Smooth muscle cell (in vitro differentiated cells): ENCODE measurements around the gene CMKLR1. TPM values are rescaled to one million over a fixed set of nuclear protein-coding genes. Genes with fewer than 3 reads are reported as not detected.

ENCODE experiments used
- DNase-seq: peaks from one replicate; lab custom pipeline; 2025; ENCODE audit not compliant: unreplicated experiment; lab: John Stamatoyannopoulos, UW
- H2AFZ ChIP-seq: fragments of 200-600 bp; sonication (generic); 2 replicates; pipeline ENCODE4 v1.6.0; 2016; ENCODE audit warnings: antibody characterized with exemption, low read depth, mild to moderate bottlenecking
- H3F3A ChIP-seq: fragments of 200-600 bp; sonication (generic); 2 replicates; pipeline ENCODE4 v1.6.0; 2017; ENCODE audit warnings: antibody characterized with exemption, low read depth
- H3K27ac ChIP-seq: fragments of 200-600 bp; sonication (generic); 2 replicates; pipeline ENCODE4 v1.5.1; 2016; ENCODE audit warnings: low read depth, mild to moderate bottlenecking
- H3K27me3 ChIP-seq: fragments of 200-600 bp; sonication (generic); 2 replicates; pipeline ENCODE4 v1.6.1; 2016; ENCODE audit warnings: low read depth, mild to moderate bottlenecking
- H3K36me3 ChIP-seq: fragments of 200-600 bp; sonication (generic); 2 replicates; pipeline ENCODE4 v1.5.1; 2016; ENCODE audit warnings: low read depth
- H3K4me1 ChIP-seq: fragments of 200-600 bp; sonication (generic); 2 replicates; pipeline ENCODE4 v1.5.1; 2016; ENCODE audit warnings: low read depth
- H3K4me2 ChIP-seq: fragments of 200-600 bp; sonication (generic); 2 replicates; pipeline ENCODE4 v1.6.0; 2016; ENCODE audit warnings: mild to moderate bottlenecking
- H3K4me3 ChIP-seq: fragments of 200-600 bp; sonication (generic); 2 replicates; pipeline ENCODE4 v1.5.1; 2016; ENCODE audit warnings: mild to moderate bottlenecking
- H3K79me2 ChIP-seq: fragments of 200-600 bp; sonication (generic); 2 replicates; pipeline ENCODE4 v1.6.0; 2016; ENCODE audit warnings: low read depth, mild to moderate bottlenecking
- H3K9ac ChIP-seq: fragments of 200-600 bp; sonication (generic); 2 replicates; pipeline ENCODE4 v1.6.0; 2016; ENCODE audit warnings: low read depth
- H3K9me3 ChIP-seq: fragments of 200-600 bp; sonication (generic); replicated peaks from 2 replicates; pipeline ENCODE4 v1.5.1; 2016; ENCODE audit warnings: low read depth
- H4K20me1 ChIP-seq: fragments of 200-600 bp; sonication (generic); 2 replicates; pipeline ENCODE4 v1.6.0; 2016; ENCODE audit warnings: low read depth
- CTCF ChIP-seq: fragments of 200-600 bp; sonication (generic); IDR thresholded peaks from 2 replicates; pipeline ENCODE4 v1.5.1; 2017; ENCODE audit warnings: borderline replicate concordance, mild to moderate bottlenecking, antibody characterized with exemption; ENCODE audit not compliant: insufficient read depth, poor library complexity, severe bottlenecking
- WGBS: methylation state at CpG from one replicate; pipeline ENCODE4 v1.1.7; 2016; ENCODE audit warnings: low lambda C conversion rate; 5-methylcytosine and 5-hydroxymethylcytosine counted together
- polyA plus RNA-seq: library from polyadenylated mRNA; unstranded; fragments of >200 nt; fragmentation: Nextera tagmentation; extraction: Ambion mirVana; gene quantifications from 2 replicates; pipeline ENCODE4 v1.2.1, GENCODE V29; 2016
- total RNA-seq: library from RNA; depleted of rRNA; stranded (reverse); fragments of >200 nt; gene quantifications from 2 replicates; pipeline ENCODE4 v1.2.3, GENCODE V29; 2014

CMKLR1 gene
- total and polyA plus RNA-seq, 2 experiments from 2014 or later: 179 to 294 TPM

GRCh38 chr12:108298761-108299275 lies 40.3 kb downstream of the CMKLR1 start:
- H3K9ac ChIP-seq: no peak overlapping the region
- H3K27me3 ChIP-seq: no peaks in the 10 kb centered on the region
- DNase-seq: no peak
- no peak for TF ChIP-seq CTCF
- no peak overlapping the region for H3K4me3 ChIP-seq
- H3K4me2 ChIP-seq: no peak overlapping the region
- no peaks in the 10 kb centered on the region for H3K9me3 ChIP-seq
- H2AFZ ChIP-seq: no peak overlapping the region
- H3K27ac ChIP-seq: no peak overlapping the region
- H4K20me1 ChIP-seq: peaks cover 85% of the 10 kb centered on the region
- H3K36me3 ChIP-seq: no peaks in the 10 kb centered on the region
- H3K79me2 ChIP-seq: peaks cover 63% of the 10 kb centered on the region
- H3K4me1 ChIP-seq: no peaks in the 10 kb centered on the region
- peaks cover 8% of the 10 kb centered on the region for H3F3A ChIP-seq
- WGBS: 86% methylated on average over 6 of the region's 6 CpGs

GRCh38 chr12:108297895-108298760 lies 41.0 kb downstream of the CMKLR1 start:
- H3K9ac ChIP-seq: no peak overlapping the region
- WGBS: 84% methylated on average over 6 of the region's 6 CpGs
- H4K20me1 ChIP-seq: peaks cover 92% of the 10 kb centered on the region
- no peak for DNase-seq
- H3K4me2 ChIP-seq: no peak overlapping the region
- H3K4me1 ChIP-seq: no peaks in the 10 kb centered on the region
- TF ChIP-seq CTCF: no peak
- peaks cover 56% of the 10 kb centered on the region for H3K79me2 ChIP-seq
- H3K9me3 ChIP-seq: no peaks in the 10 kb centered on the region
- no peak overlapping the region for H3K27ac ChIP-seq
- no peaks in the 10 kb centered on the region for H3K36me3 ChIP-seq
- H3F3A ChIP-seq: peaks cover 8% of the 10 kb centered on the region
- no peak overlapping the region for H2AFZ ChIP-seq
- H3K4me3 ChIP-seq: no peak overlapping the region
- no peaks in the 10 kb centered on the region for H3K27me3 ChIP-seq

- Histone ChIP-seq H4K20me1 (peaks cover 97% of the 10 kb centered on the region), H3K79me2 (peaks cover 49% of the 10 kb centered on the region), H3F3A (peaks cover 8% of the 10 kb centered on the region), H3K4me2 (no peak overlapping the region), H2AFZ (no peak overlapping the region), H3K4me3 (no peak overlapping the region), H3K9me3 (no peaks in the 10 kb centered on the region), H3K4me1 (no peaks in the 10 kb centered on the region), H3K27ac (no peak overlapping the region), H3K9ac (no peak overlapping the region), H3K36me3 (peaks cover 4% of the 10 kb centered on the region), H3K27me3 (no peaks in the 10 kb centered on the region)
- no peak for TF ChIP-seq CTCF
- 98% methylated on average over 2 of the region's 2 CpGs for WGBS
- DNase-seq: no peak
Observed at GRCh38 chr12:108297424-108297823, 41.7 kb downstream of the CMKLR1 start.
